BJ (cell line): ENCODE measurements around the gene MACF1. TPM values are rescaled to one million over a fixed set of nuclear protein-coding genes. Genes with fewer than 3 reads are reported as not detected.

Experiments used
- CTCF ChIA-PET: fragments of 350-600 bp; formaldehyde crosslinking; extraction: SDS; loops from one replicate; lab custom pipeline; 2021; ENCODE audit warnings: antibody characterized with exemption, inconsistent platforms; lab: Yijun Ruan, JAX
- POLR2A ChIA-PET: fragments of 300-600 bp; sonication (Branson Sonifier 250); formaldehyde crosslinking; extraction: SDS; loops from one replicate; lab custom pipeline; 2021; ENCODE audit warnings: antibody characterized with exemption; lab: Charles Lee
- DNase-seq: peaks from one replicate; pipeline ENCODE4 v3.0.0-alpha.2; 2011; ENCODE audit warnings: low read depth
- H3K27me3 ChIP-seq: 2 replicates; pipeline ENCODE4 v1.6.0; 2011; ENCODE audit warnings: low read length; ENCODE audit not compliant: control insufficient read depth, insufficient read depth
- H3K36me3 ChIP-seq: 2 replicates; pipeline ENCODE4 v1.5.1; 2011; ENCODE audit warnings: low read length; ENCODE audit not compliant: control insufficient read depth, insufficient read depth
- H3K4me3 ChIP-seq: 2 replicates; pipeline ENCODE4 v1.5.1; 2011; ENCODE audit warnings: low read depth, mild to moderate bottlenecking, control low read depth, low read length
- CTCF ChIP-seq: IDR thresholded peaks from 2 replicates; pipeline ENCODE4 v1.5.1; 2011; ENCODE audit warnings: low read depth, mild to moderate bottlenecking, control low read depth, inconsistent platforms, low read length, moderate library complexity; ENCODE audit not compliant: insufficient read depth
- polyA plus RNA-seq: library from polyadenylated mRNA; depleted of rRNA; stranded (reverse); fragments of >200 nt; gene quantifications from 2 replicates; pipeline ENCODE4 v1.2.3, GENCODE V29; 2011

MACF1 gene
- polyA plus RNA-seq, 1 experiment = 57.3 TPM

- DNase-seq = no peak
- no peak for TF ChIP-seq CTCF
- CTCF ChIA-PET = interaction anchor here (2.0 kb wide), 1 partner anchor 78 kb away, joined by 4 read pairs; no protein-coding TSS in a partner anchor
- Histone ChIP-seq H3K36me3 (peaks cover 16% of the 10 kb centered on the region), H3K4me3 (no peak overlapping the region), H3K27me3 (no peaks in the 10 kb centered on the region)
- POLR2A ChIA-PET = no interaction called here
These were observed 128.8 kb downstream of the MACF1 start for GRCh38 chr1:39333296-39333695.

- H3K27me3 ChIP-seq = no peaks in the 10 kb centered on the region
- CTCF ChIA-PET = no interaction called here
- POLR2A ChIA-PET = no interaction called here
- DNase-seq = no peak
- no peak for TF ChIP-seq CTCF
- H3K4me3 ChIP-seq = no peak overlapping the region
- H3K36me3 ChIP-seq = peaks cover 20% of the 10 kb centered on the region
These were observed 130.7 kb downstream of the MACF1 start for GRCh38 chr1:39335216-39335615.

- Histone ChIP-seq H3K27me3 (no peaks in the 10 kb centered on the region), H3K4me3 (no peak overlapping the region), H3K36me3 (peaks cover 14% of the 10 kb centered on the region)
- ChIA-PET CTCF (interaction anchor here (1.3 kb wide), 1 partner anchor 13 kb away, joined by 3 read pairs; no protein-coding TSS in a partner anchor), POLR2A (no interaction called here)
- no peak for TF ChIP-seq CTCF
- DNase-seq = no peak
These were observed 132.6 kb downstream of the MACF1 start for GRCh38 chr1:39337067-39337466.

GRCh38 chr1:39342776-39343175 is 138.3 kb downstream of the MACF1 start:
- CTCF ChIA-PET = no interaction called here
- Histone ChIP-seq H3K27me3 (no peaks in the 10 kb centered on the region), H3K36me3 (peaks cover 14% of the 10 kb centered on the region), H3K4me3 (no peak overlapping the region)
- no peak for DNase-seq
- TF ChIP-seq CTCF = no peak
- POLR2A ChIA-PET = no interaction called here

GRCh38 chr1:39344394-39345154 is 140.1 kb downstream of the MACF1 start:
- Histone ChIP-seq H3K36me3 (peaks cover 16% of the 10 kb centered on the region), H3K4me3 (no peak overlapping the region), H3K27me3 (no peaks in the 10 kb centered on the region)
- ChIA-PET CTCF (interaction anchor here (0.9 kb wide), 1 partner anchor 194 kb away, joined by 4 read pairs; no protein-coding TSS in a partner anchor), POLR2A (no interaction called here)
- TF ChIP-seq CTCF = no peak
- DNase-seq = no peak
